HUDEP-2 (cell line): ENCODE measurements around the gene GATB.

Experiments used
- DNase-seq, 76 experiments: peaks; one replicate each; lab custom pipeline; 2025; ENCODE audit not compliant: unreplicated experiment in 76 of 76; lab: John Stamatoyannopoulos, UW

Gene GATB

DNA sequence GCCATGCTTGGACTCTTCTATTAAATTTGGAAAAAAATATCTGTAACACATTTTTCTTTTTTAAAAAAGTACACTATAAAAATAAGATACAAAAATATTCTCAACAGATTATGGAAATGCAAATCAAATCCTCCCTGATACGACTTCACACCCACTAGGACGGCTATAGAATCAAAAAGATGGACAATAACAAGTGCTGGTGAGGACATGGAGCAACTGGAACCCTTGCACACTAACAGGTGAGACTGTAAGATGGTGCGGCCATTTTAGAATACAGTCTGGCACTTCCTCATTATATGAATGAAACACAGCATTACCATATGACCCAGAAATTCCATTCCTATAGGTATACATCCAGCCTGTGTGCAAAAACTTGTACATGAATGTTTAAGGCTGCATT is 83.6 kb downstream of the GATB start:
- no peak for DNase-seq

DNA sequence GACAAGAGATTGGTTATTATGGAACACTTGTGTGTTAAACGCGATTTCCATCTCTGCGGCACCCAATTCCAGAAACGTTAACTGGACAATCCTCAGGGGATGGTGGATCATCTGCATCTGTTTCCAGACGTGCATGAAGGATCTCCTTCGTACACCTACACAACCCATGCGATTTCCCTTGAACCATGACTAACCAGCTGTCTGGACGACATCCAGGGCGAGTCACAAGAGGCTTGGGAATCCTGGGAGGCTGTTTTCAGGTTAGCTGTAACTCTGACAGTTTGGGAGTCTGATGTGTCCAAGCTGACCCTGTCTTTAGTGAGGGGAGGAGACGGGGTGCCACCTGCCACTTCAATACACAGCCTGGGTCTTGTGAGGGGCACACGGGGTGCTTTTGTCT is 84.5 kb downstream of the GATB start:
- no peak for DNase-seq

DNA sequence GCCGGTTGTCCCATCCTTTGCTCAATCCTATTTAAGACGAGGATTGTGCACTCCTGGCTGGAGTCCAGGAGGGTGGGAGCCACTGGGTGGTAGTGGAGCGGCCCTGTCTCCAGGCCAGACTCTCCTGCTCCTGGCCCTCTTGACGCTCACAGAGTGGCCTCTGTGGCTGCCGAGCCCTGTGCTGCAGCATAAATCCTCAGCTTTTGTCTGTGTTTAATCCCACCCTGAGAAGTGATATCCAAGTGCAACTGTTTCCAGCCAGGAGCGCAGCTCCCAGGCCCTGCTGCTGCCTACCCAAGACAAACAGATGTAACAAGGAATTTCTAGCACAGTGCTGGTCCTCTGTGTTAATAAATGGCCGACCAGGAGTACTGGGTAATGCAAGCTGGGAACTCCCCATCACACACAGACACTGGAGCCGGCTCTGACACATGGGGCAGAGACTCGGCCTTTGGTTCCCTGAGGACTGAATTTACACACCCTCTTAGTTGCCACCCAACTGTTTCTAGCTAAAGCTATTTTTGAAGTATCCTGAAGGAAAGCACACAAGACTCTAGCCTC is 85.3 kb downstream of the GATB start:
- DNase-seq = no peak

DNA sequence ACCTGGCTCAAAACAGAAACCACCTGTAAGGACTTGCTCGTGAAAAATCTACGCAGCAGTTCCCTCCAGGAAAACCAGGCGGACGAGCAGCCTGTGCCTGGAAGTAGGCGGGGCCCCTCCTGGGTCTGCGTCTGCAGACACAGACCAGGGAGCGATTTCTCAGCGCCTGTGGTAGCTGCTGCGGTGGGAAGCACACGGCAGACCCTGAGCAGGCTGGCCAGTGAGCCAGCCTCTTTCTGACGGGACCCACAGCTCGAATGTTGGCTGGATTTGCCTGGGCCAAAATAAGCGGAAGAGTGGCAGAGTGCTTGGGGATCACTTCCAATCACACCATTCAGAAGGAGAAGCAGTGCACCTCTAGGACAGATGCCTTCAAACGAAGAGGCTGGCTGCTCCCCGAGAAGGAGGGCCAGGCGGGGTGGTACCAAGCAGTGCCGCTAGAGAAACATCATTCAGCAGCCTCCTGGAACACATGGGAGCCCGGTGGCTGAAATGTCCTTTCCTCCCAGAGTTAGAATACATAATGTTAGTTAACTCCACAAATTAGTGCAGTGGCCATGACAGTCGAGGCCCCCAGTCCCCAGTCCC is 85.9 kb downstream of the GATB start:
- DNase-seq = no peak

DNA sequence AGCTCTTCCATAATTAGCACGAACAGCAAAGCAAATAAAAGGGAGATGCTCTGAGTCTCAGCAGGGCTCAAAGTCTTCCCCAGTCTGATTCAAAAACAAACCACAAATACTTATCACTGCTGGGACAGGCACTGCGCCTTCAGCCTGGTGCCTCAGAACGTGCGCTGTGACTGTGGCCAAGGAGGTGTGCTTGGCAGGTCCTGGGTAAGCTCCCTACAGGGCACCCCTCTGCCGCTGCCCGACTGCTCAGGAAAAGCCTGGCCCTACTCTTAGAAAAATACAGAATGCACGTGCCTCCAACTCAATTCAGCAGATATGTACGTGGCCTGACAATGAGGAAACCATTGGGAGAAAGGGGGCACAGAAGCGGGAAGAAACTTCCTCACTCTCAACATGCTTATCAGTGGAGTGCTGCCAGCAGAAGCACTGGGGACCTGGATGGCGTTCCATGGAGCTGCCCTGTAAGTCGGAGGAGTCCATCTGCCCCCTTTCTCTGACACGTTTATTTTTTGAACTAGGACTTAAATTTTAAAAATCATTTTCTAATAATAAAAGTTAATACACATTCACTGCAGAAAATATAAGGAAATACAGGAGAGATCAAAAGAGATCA is 86.8 kb downstream of the GATB start:
- peak in 59 of 76 experiments; percentile 0 to 71 (median 37) for DNase-seq

DNA sequence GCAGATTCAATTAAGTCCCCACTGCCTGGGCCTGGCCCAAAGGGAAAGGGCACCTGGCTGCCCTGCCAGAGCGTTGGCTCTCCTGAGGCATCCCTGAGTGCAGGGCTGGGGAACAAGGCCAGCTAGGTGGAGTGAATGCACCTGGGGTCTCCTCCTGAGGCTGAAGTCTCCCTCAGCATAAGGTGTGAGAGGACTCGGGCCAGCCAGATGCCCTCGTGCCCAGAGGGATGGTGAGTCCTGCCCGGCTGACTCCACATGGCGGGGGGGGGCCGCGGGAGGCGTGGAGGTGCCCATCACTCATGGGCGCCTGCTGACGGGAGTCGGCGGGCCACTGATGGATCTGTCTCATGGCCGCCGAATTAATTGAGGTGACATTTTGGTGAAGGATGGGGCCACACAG is 87.8 kb downstream of the GATB start:
- no peak for DNase-seq

DNA sequence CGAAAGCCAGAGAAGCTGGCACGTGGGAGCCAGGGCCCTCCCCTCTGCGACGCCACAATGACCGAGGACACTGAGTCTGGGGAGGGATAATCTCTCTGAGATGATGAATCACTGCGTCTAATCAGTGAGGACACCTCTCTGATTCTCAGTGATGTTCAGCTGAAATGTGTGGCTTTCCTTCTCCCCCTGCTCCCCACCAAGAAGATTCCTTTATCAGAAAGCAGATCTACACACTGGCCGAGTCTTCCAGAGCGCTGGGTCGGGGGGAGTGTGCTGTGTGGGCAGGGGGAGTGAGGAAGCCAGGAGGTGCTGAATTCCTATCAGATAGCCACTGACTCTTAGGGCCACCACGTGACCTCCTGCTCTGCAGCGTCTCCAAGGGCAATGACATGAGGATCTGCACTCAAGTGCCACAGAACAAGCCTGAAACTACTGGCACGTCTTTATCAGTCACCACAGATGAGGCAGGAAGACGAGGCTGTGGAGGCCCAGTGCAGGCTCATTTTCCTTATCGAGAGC is 89.2 kb downstream of the GATB start:
- peak in 75 of 76 experiments; percentile 29 to 96 (median 86) for DNase-seq

DNA sequence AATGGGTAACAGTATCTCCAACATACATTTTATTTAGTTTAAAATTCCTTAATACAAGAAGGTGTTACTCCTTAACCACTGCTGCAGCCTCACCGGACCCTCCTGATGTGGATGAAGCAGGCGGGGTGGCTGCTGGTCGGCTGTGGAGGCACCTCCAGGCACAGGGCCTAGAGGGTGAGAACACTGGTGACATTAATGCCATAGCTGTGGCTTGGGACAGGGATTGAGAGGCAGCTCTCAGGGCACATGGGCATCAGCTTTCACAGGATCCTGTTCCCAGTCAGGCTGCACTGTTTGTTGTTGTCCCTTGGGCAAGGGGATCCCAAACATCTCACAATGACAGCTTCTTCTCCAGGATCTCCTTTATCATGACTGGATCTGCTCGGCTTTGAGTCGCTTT is 90.0 kb downstream of the GATB start:
- DNase-seq = no peak

DNA sequence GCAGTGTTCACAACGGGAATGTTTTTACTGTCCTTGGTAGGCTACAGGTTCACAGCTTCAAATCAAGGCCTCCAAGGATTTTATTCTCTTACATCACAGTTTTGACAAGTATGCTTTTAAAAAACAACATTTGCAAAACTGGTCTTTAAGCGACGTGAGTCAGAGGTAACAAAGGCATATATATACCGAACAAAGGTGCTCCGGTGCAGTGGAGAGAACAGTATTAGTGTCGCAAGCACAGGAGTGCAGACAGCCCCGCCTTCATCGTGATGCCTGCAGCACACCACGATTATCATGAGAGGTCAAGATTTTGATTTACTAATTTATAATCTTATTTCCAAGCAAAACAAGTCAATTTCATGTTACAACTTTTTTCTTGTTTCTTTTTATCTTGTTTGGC is 90.8 kb downstream of the GATB start:
- no peak for DNase-seq

DNA sequence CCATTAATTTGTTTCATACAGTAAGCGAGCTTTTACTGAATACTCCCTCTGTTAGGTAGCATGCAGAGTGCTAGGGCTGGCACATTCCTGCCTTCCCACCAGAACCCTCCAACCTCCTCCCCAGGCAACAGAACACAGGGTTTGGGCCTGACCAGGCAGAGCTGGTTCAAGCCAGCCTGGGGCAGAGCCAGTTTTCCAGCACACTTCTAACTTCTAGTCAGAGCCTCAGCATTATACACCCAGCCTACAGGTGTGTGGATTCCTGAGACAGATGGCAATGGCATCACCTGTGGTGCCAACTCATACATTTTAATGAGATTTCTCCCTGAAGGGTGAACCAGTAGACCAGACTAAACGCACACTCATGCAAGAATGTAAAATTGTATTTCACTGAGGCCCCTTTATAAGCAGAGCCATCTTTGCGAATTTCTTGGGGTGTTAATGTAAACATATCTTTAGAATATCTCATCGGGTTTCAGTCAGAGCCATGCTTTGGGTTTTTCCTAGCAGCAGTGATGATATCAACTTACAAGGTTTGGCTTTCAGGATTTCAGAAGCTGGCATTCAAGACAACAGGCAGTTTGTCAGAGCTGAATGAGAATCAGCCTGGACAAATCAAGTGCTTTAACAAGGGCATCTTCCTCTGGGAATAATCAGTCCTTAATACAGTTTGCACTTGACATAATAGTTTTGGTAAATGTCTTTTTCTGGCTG is 92.0 kb downstream of the GATB start:
- DNase-seq = no peak

DNA sequence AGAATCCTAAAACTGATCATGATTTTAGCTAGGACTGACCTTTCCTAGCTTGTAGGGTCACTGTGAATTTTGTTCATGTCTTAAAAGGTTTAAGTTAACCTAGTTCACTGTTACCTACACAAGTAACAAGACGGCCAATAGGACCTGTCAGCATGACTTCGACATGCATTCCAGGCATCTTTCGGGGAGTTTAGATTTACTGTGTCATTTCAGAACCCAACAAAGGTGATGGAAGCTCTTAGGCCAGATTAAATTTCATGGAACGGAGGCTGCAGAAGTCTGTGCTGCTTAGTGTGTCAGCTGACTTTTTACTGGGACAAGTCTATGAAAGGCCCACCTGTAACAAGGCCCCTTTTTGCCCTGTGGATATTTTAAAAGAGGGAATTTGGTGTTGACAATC is 93.1 kb downstream of the GATB start:
- DNase-seq = no peak

DNA sequence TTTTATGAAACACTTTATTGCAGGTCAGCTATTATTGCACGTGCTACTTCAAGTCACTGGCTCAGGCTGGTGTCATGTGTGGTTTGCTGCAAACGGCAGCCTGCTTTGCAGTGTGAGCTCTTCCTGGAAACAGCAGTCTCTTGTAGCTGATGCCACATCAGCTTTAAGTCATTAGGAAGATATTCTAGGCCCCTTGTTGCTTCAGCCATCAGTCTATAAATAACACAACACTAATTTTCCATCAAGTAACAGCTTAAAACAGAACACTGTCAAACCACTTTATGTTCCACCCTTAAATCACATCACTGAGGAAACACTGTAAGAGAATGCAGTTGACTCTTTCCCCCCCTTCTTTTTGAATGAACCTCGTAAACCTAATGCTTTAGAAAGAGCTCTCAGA is 93.8 kb downstream of the GATB start:
- no peak for DNase-seq

DNA sequence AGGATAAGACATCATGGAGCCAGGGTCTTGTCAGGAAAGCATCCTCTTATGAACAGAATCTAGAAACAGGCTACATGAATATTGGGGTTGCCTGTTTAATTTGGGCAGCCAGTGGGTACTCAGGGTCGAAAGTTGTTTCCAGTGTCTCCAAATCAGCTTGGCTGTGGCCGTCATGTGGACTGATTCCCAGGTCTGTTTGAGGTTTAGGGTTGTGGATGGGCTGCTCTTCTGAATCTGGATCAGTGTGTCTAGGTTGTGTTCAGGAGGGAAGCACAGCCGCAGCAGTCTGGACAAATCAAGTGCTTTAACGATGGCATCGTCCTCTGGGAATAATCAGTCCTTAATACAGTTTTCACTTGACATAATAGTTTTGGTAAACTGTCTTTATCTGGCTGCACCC is 94.3 kb downstream of the GATB start:
- no peak for DNase-seq

DNA sequence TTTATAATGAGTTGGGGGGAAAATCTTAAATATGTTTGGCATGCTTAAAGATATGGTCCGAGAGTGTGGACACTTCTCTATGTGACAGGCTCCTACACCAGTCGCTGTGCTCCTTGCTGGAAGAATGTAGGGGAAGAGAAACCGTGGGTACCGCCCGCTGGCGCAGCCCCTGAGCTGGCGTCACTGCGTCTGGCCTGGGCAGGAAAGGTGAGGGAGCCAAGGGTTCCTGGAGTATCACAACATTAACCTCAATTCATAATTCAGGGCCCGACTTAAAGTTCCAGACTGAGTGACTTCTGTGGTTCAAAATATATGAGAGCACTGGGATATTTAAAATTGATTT is 95.1 kb downstream of the GATB start:
- DNase-seq = no peak

DNA sequence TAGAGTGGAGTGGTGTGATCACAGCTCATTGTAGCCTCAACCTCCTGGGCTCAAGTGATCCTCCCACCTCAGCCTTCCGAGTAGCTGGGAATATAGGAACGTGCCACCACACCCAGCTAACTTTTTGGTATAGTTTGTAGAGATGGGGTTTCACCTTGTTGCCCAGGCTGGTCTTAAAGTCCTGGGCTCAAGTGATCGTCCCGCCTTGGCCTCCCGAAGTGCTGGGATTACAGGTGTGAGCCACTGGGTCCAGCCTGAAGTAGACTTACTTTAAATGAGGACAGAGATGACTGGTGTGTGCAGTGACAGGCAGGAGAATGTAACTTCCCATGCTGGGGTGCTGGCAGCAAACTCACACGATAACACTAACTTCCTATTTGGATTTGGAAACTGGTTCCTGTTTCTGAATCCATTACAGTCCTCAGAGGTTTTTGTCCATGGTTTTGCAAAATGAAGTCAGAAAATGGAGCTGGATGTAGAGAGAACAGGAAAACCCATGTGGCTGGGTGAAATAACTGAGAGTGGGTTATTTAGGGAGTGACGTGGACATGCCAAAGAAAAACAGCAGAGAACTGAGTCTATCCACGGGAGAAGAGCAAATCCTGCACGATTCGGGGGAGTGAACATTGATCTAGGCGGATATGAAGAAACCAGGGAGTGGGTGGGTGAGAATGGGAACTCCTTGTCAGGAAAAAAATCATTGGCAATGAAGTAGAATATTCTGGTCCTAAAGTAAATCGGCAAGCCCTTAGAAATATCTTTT is 95.6 kb downstream of the GATB start:
- DNase-seq = no peak

DNA sequence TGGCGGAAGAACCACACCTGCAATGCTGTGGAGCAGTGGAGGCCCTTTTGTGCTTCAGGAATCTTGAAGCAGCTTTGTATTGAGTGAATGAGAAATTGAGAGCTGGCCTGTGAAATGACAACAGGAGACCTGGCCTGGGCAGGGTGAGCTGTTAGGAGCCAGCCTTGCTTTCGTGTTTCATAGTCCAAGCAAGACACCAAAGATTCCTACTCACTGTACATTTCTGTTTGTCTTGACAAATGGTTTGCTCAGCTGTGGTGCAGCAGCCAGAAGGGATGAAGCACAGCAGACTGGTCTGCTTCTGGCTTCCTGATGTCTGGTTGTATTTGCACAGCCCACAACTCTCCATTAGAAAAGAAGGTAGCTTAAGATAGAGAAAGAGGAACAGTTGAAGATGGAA is 96.5 kb downstream of the GATB start:
- DNase-seq = no peak

DNA sequence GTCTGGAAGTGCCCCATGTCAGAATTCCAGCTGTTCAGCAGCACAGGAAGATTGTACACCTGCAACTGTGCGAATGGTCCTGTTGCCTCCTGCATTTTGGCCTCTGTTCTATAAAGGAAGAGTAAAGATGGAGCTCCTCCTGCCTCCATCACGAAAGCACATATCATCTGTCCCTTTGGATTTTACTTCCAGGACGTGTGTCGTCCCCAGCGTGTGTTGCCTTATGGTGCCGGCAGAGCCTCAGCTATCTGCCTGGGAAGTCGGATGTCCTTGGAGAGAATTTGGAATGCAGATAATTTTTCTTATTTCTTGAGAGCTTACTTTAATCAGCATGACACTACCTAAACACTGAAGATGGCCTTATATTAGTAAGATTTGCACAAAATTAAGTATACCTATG is 97.7 kb downstream of the GATB start:
- DNase-seq = no peak

DNA sequence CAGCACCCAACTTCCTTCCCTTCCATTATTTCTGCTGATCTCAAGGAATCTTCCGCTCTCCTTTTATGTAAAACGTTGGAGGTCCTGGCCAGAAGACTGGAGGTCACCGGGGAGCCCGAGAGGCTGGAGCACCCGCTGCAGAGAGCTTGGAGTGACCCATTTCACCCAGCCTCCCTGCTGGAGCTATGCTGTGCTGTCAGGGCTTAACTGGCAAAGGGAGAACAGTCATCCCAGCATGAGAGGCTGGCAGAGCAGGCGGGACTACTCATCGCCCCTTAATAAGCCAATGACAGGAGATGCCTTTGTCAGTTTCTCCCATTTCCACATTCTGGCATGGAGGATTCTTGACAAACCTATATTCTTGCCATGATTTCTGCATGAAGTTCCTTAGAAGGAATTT is 98.9 kb downstream of the GATB start:
- DNase-seq = no peak

DNA sequence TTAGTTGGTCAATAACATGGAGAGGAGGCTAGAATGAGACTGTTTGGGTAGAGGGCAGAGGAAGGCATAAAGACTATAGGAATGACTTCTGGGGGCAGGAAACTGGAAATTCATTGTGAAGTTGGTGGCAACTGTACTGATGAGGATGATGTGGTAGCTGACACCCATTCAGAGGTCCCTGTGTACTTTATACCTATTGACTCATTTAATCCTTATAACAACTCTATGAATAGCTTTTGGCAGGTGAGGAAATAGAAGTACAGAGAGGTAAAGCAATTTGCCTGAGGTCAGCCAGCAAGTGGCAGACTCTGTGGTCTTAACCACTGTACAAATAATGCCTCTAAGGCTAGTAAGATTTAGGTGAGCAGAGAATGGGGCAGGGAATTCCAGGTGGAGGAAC is 100.1 kb downstream of the GATB start:
- DNase-seq = no peak

DNA sequence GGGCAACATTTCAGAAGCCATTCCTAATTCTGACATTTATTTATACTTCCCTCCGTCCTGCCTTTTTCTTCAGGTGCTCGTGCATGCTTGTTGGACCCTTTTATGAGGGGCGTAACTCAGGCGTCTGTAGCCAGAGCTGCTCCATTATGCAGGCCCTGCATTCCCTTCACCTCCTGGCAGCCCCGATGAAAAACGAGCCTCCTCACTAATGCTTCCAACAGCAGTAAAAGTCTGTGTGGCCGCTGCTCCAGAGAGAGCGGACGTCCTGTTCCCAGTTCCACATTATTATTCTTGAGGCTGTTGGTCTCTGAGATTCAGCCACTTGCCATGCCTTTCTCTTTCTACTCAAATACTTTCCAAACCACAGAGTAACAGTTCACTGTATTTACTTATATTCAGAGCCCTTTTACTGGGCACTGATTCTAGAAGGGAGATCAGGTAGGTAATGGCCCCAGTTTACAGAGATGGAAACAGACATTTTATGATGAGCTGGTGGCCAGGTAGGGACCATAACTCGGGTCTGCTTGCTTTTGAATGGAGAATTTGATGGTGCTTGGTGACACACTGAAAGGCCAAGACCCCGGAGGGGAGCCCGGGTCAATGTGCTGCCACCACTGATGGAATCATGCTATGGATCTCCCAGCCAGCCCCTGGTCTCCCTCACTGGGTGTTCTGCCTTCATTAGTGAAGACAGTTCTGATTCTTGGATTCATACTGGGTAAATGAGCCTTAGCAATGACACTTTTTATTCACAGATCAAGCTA is 101.0 kb downstream of the GATB start:
- no peak for DNase-seq
